ENCODE data around the gene SAMD4A.

The SAMD4A gene

DNA sequence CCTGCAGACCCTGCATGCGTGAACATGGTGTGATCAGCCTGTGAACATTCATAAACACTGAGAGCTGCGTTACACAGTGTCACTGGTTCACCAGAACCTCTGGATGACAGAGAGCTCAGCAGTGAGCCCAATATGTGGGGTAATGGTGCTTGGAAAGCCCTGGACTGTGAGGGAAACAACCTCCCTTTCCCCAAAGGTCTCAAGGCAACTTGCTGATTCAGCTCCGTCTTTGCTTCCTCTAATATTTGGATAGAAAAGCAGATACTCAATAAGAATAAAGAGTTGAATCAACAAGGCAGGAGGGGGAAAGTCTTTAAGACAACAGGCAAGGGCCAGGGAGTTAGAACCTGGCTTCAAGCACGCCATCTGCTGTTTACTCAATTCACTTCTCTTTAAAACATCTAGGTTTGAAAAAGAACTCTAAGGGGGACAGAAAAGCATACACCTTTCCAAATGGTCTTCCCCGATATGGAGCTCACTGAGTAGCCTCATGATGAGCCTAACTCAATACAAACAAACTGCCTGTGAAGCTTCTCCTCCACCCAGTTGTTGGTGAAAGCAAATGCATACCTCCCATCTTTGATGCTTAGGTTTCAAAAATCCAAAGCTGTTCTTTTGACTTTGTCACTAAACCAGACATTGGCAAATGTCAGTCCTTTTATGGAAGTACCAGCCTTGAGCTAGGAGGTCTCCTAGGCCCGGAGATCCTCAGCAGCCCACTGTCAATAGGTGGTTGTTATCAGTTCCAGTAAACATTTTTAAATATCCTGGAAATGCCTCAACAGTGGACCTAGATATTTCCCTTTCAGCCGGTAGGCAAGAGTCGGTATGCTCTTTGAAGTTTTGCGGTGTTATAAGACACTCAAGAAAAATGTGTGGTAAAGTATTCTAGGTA lies 76.1 kb downstream of the SAMD4A start:
- H3K4me3 ChIP-seq (ENCODE audit: low read length): no peak overlapping the region
- TF ChIP-seq ZNF274 (IDR thresholded peaks at IDR 0.05; ENCODE audit: low read depth, low read length): no peak

DNA sequence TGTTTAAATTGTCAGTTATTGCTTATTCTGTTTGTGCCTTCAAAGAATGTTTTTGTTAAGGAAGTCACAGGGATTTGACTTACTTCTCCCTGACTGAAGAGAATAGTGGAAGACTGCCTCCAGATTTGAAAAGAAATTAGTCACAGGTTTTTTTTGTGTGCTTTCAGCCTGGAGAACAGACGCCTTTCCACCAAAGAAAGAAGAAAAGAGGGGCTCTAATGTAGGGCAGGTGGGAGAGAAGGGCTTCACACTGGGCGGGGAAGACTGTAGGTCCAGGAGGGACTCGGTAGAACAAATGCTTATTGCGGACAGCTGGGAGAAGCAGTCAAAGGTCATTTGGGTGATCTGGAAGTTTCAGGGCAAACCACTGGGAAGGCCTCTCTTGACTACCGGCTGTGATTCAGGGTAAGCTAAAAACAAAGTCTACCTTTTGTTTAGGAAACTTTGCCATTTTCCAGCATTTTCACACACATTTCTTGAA lies 76.8 kb downstream of the SAMD4A start:
- no peak for TF ChIP-seq ZNF274 (IDR thresholded peaks at IDR 0.05; ENCODE audit: low read depth, low read length)
- no peak overlapping the region for H3K4me3 ChIP-seq (ENCODE audit: low read length)

DNA sequence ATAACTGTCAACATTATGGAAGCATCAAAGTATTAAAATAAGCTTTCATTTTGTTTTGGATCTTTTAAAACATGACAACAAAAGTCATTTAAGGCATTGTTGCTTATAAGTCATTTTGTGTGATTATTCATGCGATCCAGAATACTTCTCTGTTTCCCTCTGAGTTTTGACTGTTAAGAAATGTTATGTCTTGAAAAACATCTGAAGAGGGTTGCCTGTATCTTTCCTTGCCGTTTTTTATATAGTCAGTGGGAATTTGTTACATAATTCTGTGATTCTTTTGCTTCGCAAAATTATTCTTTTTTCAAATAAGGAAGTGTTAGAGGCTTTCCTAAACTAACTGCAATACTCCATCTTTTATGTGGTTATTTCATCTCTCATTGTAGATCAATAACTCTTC lies 78.7 kb downstream of the SAMD4A start:
- TF ChIP-seq ZNF274 (IDR thresholded peaks at IDR 0.05; ENCODE audit: low read depth, low read length): no peak
- no peak overlapping the region for H3K4me3 ChIP-seq (ENCODE audit: low read length)

DNA sequence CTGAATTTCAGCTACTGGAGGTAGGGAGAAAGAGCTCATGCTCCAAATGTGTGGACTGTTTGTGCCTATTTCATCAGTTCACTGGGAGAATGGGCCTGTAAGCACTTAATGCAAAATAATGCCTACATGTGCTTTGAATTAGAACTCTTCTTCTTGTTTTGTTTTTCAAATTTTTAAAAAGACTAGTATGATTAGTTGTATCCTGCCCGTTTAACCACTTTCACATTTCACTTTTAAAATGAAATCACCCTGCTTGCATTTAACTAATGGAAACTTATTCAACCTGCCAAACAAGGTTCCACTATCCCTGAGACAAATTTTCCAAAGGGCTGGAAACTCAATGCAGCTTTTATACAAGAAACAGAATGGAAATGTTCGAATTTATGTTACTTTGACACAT lies 79.7 kb downstream of the SAMD4A start:
- no peak overlapping the region for H3K4me3 ChIP-seq (ENCODE audit: low read length)
- TF ChIP-seq ZNF274 (IDR thresholded peaks at IDR 0.05; ENCODE audit: low read depth, low read length): no peak

DNA sequence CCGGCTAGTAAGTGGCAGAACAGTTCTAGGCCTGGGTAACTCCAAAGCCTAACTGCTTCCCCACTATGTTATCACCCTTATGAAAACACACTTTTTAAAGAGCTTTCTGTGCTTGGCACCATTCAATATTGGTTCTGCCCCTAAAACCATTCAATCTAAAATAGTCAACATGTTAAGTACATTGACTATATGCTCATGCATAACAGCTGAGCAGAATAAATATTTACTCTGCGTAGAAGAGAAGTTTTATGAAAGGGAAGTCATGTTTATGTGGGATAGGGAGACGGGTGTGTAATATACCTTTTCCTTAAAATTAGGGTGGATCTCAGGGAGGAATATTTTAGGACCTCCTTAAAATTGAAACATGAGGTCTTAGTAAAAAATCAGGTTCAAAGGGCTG lies 80.5 kb downstream of the SAMD4A start:
- TF ChIP-seq ZNF274 (IDR thresholded peaks at IDR 0.05; ENCODE audit: low read depth, low read length): no peak
- H3K4me3 ChIP-seq (ENCODE audit: low read length): no peak overlapping the region

DNA sequence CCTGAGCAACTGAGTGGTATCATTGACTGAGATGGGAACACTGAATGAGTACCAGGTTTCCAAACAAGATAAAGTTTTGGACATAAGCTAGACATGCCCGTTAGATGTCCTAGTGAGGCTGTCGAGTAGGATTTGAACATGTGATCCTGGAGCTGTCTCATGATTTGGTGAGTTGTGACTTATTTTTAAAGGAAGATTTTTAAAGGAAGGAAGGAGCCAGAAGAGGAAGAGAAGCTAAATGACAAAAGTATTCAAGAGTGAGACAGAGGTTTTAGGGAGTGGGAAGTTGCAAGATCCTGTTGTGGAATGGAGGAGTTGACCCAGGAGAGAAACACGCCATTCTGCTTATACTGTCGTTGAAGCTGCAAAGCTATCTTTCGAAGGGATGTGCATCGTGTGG lies 82.1 kb downstream of the SAMD4A start:
- no peak for TF ChIP-seq ZNF274 (IDR thresholded peaks at IDR 0.05; ENCODE audit: low read depth, low read length)
- no peak overlapping the region for H3K4me3 ChIP-seq (ENCODE audit: low read length)

DNA sequence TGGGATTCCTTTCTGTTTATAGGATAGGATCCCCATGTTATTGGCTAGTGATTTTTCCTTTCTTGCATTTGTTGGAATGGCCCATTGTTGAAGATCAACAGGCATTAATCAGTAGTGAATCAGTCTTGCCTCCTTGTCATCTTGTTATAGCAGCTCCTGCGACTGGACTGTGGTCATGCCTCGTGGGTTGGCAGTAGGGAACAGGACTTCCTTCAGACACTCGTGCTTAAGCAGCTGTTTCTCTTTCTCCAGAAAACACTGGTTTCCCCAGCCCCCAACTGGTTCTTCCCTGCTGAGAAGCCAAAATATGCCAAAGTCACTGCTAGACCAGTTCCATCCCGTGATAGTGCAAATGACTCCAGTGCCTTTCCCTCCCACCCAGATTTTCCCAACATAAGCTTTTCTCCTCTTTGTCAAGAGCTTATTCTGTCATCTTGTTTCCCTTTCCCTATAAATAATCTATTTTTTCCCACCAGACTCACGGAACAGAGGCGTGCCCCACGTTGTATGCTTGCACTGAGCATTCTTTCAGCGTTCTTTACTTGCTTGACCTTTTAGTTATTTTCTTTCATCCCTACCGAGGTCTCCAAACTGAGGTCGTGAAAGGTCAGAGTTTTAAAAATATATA lies 83.5 kb downstream of the SAMD4A start:
- TF ChIP-seq ZNF274 (IDR thresholded peaks at IDR 0.05; ENCODE audit: low read depth, low read length): no peak
- H3K4me3 ChIP-seq (ENCODE audit: low read length): no peak overlapping the region

DNA sequence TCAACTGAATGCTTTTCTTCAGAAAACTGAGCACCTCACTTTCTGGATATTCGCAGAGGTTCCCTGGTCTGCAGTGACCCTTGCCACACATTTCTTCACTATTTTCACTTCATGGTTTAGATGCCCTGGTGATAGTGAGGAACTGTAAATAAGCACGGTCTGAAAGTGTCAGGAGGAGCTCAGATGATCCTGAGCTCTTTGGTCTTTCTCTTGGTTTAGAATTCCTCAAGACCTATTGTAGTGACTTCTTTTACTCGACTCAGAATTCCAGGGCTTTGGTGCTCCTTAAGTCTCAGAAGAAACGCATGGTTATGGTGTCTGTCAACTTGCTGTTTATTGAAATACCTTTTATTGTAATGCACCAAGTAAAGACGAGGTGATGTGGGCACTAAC lies 84.0 kb downstream of the SAMD4A start:
- TF ChIP-seq ZNF274 (IDR thresholded peaks at IDR 0.05; ENCODE audit: low read depth, low read length): no peak
- no peak overlapping the region for H3K4me3 ChIP-seq (ENCODE audit: low read length)

DNA sequence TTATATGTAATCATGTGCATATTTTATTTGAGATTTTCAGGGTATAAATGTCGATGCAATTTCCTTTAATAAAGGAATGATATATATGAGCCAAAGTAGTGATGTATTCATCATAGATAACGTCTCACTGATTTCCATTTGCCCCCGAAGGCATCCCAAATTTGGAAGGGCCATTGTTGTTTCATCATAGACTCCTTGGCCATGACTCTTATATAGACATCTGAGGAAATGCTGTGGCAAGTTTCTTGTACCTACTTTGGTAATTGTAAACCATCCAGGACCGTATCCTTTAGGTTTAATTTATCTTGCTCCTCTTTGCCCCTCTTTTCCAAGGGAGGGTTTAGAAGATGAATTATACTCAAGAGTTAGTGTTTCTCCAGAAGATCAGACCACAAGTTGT lies 84.7 kb downstream of the SAMD4A start:
- no peak for TF ChIP-seq ZNF274 (IDR thresholded peaks at IDR 0.05; ENCODE audit: low read depth, low read length)
- no peak overlapping the region for H3K4me3 ChIP-seq (ENCODE audit: low read length)

DNA sequence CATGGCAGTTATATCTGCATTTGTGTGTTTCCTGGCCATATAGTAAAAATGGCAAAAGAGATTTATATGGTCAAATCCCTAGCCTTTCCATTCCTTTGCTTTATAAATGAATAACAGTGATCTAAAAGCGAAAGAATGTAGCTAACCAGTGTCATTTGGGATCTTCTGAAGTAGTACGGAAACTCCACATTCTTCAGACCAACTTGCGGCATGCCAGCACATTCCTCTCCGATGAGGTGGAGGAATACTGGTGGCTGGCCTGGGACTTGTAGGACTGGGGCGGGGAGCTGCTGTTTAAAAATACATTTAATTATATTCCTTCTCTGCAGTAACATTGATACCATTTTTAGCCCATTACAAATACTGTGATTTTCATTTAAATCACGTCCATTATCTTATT lies 85.3 kb downstream of the SAMD4A start:
- no peak overlapping the region for H3K4me3 ChIP-seq (ENCODE audit: low read length)

DNA sequence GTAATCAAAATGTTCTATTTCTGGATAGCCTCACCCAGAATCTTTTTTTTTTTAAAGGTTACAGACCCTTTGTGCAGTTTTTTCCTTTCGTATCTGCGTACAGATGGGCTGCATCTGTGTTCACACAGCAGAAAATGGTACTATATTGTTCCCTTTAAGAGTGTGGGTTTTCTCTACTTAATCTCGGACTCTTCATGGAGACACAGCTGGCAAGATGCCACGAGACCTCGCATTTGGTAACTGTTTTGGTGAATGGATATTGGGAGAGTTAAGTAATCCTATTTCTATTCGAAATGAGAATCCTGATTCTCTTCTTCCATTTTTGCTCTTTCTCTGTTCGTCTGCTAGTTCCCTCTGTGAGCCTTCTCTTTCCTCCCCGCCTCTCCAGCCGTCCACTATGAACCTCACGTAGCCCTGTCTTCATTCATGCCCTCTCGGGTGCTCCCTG lies 85.7 kb downstream of the SAMD4A start:
- no peak for TF ChIP-seq ZNF274 (IDR thresholded peaks at IDR 0.05; ENCODE audit: low read depth, low read length)
- H3K4me3 ChIP-seq (ENCODE audit: low read length): no peak overlapping the region

More for the DNA sequence above, 85.3 kb downstream of the SAMD4A start:
- TF ChIP-seq ZNF274 (IDR thresholded peaks at IDR 0.05; ENCODE audit: low read depth, low read length): no peak

DNA sequence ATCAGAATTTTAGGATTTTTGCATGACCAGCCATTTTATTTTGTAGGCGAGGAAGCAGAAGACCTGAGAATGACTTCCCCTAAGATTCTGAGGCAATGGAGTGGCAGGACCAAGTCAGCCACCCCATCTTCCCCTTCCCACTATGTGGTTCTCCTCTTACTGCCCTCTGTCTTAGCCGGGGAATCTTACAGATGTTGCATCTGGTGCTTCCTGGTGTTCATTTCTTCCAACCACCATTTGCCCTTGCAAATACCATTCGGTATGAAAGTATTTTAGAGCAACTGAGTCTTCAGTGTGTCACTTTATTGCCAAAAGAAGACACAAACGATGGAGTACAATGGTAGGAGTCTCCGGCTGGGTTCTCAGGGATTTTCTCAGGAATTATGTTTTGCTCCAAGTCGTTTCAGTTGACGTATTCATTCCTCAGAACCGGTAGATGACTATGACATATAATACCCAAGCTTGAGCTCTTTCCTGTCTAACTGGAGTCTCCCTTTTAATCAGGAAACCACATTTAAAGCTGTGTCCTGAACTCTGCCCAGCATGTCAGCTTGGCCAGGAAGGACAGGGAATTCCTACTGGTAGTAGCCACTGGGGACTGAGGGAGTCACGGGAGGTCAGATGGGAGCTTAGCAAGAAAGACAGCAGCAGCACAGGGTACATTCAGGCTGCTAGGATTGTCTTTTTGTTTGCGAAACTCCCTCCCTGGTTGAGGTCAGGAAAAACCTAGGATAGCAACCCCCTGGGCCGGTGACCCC lies 87.0 kb downstream of the SAMD4A start:
- no peak for TF ChIP-seq ZNF274 (IDR thresholded peaks at IDR 0.05; ENCODE audit: low read depth, low read length)
- H3K4me3 ChIP-seq (ENCODE audit: low read length): no peak overlapping the region

DNA sequence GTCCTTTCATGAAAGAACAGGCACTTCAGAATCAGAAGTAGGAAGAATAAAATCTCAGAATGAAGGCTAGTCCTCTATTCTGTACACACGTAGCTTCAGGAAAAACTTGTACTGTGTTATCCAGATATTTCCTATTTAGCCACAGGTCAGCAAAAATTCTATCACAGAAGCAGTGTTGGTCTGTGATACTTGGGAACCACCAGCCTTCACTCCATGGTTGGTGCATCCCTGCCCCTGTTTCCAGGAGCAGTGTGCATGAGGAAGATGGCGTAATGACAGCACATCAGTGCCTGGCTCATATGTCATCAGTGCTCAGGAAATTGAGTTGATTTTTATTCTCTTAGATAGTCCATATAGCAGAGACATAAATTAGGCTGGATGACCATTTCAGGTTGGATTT lies 87.7 kb downstream of the SAMD4A start:
- TF ChIP-seq ZNF274 (IDR thresholded peaks at IDR 0.05; ENCODE audit: low read depth, low read length): no peak
- no peak overlapping the region for H3K4me3 ChIP-seq (ENCODE audit: low read length)

DNA sequence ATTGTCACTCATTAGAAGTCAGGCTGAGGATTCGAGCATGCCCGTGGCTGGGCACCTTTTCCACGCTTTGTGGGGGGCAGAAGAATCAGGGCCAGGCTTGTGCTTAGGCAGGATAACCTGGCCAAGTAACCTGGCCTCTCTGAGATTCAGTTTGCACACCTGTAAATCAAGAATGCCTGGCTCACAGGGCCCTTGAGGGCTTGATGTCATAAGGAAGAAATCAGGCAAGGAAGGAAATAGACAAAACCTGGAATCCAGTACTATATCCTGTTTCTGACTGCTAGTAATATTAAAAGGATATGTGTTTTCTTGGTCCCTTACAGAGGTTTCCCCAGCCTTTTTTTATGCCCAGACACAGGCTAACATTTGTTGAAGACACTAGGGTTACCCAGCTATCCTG lies 91.9 kb downstream of the SAMD4A start:
- no peak for TF ChIP-seq ZNF274 (IDR thresholded peaks at IDR 0.05; ENCODE audit: low read depth, low read length)

More for the DNA sequence above, 91.9 kb downstream of the SAMD4A start:
- H3K4me3 ChIP-seq (ENCODE audit: low read length): no peak overlapping the region

All from GM08714 (cell line).